Neural crest cell (in vitro differentiated cells): ENCODE data around the gene DOCK3. TPM values are rescaled to one million over a fixed set of nuclear protein-coding genes. Genes with fewer than 3 reads are reported as not detected.
"Not testable (repeated sequence)": the region's sequence is repeated elsewhere in the genome, so short reads cannot be mapped to it uniquely, and the experiment has no call there.

Experiments
- DNase-seq: peaks from one replicate; pipeline ENCODE4 v3.0.0; 2021; ENCODE audit warnings: low read depth, mixed read lengths, low spot score
- H3K27ac Mint-ChIP-seq: one replicate; pipeline ENCODE4 v1.8.0; 2021; ENCODE audit warnings: mild to moderate bottlenecking, mixed read lengths; ENCODE audit not compliant: unreplicated experiment
- H3K27me3 Mint-ChIP-seq: 2 replicates; pipeline ENCODE4 v1.8.0; 2021; ENCODE audit warnings: low read depth, mild to moderate bottlenecking, mixed read lengths
- H3K36me3 Mint-ChIP-seq: 2 replicates; pipeline ENCODE4 v1.8.0; 2021; ENCODE audit warnings: low read depth, mild to moderate bottlenecking, mixed read lengths
- H3K4me1 Mint-ChIP-seq: 2 replicates; pipeline ENCODE4 v1.8.0; 2021; ENCODE audit warnings: mixed read lengths
- H3K4me3 Mint-ChIP-seq: one replicate; pipeline ENCODE4 v1.8.0; 2021; ENCODE audit warnings: mild to moderate bottlenecking, mixed read lengths
- H3K9me3 Mint-ChIP-seq: 2 replicates; pipeline ENCODE4 v1.8.0; 2021; ENCODE audit warnings: mixed read lengths
- total RNA-seq: library from RNA; stranded (reverse); gene quantifications from 2 replicates; pipeline ENCODE4 v1.2.1, GENCODE V29; 2021
- TF ChIP-seq, protein P1 (sequence below): fragments of 200-600 bp; sonication (generic); conservative IDR thresholded peaks from 2 replicates; pipeline ENCODE4 v1.5.0; 2021; ENCODE audit warnings: antibody characterized with exemption, mild to moderate bottlenecking

Gene DOCK3
- total RNA-seq, 1 donor from 2014 or later, result 5.0 TPM

DNA sequence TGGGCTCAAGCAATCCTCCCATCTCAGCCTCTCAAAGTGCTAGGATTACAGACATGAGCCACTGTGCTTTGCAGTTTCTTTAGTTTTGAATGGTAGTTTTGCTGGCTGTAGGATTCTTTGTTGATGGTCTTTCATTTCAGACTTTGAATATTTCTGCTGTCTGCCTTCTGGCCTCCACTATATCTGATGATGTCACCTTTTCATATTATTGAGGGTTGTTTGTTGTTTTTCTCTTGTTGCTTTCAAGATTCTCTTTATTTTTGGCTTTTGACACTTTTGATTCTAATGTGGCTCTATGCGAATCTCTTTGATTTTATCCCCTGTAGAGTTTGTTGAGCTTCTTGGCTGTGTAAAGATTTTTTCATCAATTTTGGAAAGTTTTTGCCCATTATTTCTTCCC lies 631.4 kb downstream of the DOCK3 start:
- TF ChIP-seq, protein P1, sequence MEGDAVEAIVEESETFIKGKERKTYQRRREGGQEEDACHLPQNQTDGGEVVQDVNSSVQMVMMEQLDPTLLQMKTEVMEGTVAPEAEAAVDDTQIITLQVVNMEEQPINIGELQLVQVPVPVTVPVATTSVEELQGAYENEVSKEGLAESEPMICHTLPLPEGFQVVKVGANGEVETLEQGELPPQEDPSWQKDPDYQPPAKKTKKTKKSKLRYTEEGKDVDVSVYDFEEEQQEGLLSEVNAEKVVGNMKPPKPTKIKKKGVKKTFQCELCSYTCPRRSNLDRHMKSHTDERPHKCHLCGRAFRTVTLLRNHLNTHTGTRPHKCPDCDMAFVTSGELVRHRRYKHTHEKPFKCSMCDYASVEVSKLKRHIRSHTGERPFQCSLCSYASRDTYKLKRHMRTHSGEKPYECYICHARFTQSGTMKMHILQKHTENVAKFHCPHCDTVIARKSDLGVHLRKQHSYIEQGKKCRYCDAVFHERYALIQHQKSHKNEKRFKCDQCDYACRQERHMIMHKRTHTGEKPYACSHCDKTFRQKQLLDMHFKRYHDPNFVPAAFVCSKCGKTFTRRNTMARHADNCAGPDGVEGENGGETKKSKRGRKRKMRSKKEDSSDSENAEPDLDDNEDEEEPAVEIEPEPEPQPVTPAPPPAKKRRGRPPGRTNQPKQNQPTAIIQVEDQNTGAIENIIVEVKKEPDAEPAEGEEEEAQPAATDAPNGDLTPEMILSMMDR, result no peak
- Mint-ChIP-seq H3K4me3 (no peak overlapping the region), H3K4me1 (peaks cover 8% of the 10 kb centered on the region), H3K27ac (no peak overlapping the region), H3K27me3 (no peaks in the 10 kb centered on the region), H3K36me3 (peaks cover 36% of the 10 kb centered on the region), H3K9me3 (peaks cover 15% of the 10 kb centered on the region)
- no peak for DNase-seq

DNA sequence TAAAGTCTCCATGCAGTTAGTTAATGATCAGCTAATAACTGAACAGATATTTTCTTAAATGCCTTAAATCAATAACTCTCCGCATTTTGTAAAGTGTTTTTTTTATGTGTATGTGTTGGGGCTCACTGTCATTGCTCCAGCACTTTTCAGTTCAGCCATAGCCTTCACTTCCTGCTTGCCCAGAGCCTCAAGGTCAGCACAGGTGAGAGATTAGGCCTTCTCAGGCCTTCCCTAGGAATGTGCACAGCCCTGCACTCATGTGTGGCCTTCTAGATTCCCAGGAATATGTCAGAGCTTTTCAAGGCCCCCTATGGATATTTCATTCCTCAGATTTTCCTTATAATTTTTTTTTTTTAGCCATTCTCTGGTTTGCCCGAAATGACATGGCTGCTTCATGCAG lies 632.7 kb downstream of the DOCK3 start:
- Mint-ChIP-seq H3K27ac (no peak overlapping the region), H3K4me1 (peaks cover 8% of the 10 kb centered on the region), H3K9me3 (peaks cover 9% of the 10 kb centered on the region), H3K27me3 (no peaks in the 10 kb centered on the region), H3K36me3 (peaks cover 29% of the 10 kb centered on the region), H3K4me3 (no peak overlapping the region)
- DNase-seq, result no peak
- TF ChIP-seq, protein P1, result no peak

DNA sequence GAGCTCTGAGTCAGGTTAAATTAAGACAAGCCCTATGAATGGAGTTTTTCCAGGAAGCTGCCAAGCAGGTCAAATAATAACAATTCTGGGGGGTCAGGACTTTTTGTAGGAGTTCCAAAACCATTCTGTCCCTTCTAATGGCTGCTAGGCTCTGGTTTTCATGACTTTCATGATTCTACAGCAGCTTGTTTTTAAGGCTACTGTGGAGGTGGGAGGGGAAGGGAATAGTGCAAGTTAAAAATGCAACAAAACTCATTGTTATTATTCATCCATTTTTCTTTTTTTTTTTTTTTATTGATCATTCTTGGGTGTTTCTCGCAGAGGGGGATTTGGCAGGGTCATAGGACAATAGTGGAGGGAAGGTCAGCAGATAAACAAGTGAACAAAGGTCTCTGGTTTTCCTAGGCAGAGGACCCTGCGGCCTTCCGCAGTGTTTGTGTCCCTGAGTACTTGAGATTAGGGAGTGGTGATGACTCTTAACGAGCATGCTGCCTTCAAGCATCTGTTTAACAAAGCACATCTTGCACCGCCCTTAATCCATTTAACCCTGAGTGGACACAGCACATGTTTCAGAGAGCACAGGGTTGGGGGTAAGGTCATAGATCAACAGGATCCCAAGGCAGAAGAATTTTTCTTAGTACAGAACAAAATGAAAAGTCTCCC lies 633.3 kb downstream of the DOCK3 start:
- H3K27ac Mint-ChIP-seq, H3K27me3 Mint-ChIP-seq, H3K4me3 Mint-ChIP-seq, H3K9me3 Mint-ChIP-seq, DNase-seq, H3K4me1 Mint-ChIP-seq: not testable (repeated sequence)
- peaks cover 25% of the 10 kb centered on the region for H3K36me3 Mint-ChIP-seq

DNA sequence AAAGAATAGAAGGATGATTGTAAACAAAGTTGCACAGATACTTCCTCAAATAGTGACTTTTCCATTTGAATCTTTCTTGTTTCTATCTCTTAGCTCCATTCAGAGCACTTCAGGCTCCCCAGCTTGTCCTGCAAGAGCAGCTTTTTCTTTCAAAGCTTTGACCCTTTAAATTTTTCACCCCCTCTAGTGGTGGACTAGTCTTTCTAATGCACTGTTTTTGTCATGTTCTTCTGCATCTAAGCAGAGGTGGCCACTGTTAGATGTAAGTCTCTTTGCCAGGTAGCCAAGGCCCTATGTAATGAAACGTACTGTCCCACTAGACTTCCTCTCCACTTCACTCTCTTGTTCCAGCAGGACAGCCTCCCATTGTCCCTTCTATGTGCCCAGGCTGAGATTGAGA lies 636.3 kb downstream of the DOCK3 start:
- Mint-ChIP-seq H3K4me3 (no peak overlapping the region), H3K9me3 (peaks cover 6% of the 10 kb centered on the region), H3K27ac (no peak overlapping the region), H3K27me3 (no peaks in the 10 kb centered on the region), H3K36me3 (peaks cover 19% of the 10 kb centered on the region), H3K4me1 (peaks cover 4% of the 10 kb centered on the region)
- TF ChIP-seq, protein P1, result peak; percentile 56
- no peak for DNase-seq

DNA sequence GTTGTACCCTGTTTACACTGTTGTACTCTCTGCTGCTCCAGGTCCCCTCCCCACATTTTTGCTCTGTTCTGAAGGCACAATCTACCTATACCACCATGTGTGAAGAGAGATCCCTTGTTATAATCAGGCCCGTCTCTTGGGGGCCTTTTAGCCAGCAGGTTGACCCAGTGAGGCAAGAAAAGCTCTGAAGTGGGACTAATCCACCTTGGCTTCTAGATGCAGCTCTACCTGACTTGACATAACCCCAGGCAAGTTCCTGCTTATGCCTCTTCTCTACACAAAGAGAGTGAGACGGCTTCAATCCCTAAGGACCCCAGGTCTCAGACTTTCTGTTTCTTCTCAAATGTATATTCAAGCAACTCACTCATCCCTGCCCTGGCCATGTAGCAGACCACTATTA lies 653.5 kb downstream of the DOCK3 start:
- no peak overlapping the region for H3K4me3 Mint-ChIP-seq
- H3K27me3 Mint-ChIP-seq, result peaks cover 3% of the 10 kb centered on the region
- H3K36me3 Mint-ChIP-seq, result no peaks in the 10 kb centered on the region
- no peak overlapping the region for H3K27ac Mint-ChIP-seq
- peaks cover 2% of the 10 kb centered on the region for H3K9me3 Mint-ChIP-seq
- TF ChIP-seq, protein P1, result no peak
- no peaks in the 10 kb centered on the region for H3K4me1 Mint-ChIP-seq
- no peak for DNase-seq

DNA sequence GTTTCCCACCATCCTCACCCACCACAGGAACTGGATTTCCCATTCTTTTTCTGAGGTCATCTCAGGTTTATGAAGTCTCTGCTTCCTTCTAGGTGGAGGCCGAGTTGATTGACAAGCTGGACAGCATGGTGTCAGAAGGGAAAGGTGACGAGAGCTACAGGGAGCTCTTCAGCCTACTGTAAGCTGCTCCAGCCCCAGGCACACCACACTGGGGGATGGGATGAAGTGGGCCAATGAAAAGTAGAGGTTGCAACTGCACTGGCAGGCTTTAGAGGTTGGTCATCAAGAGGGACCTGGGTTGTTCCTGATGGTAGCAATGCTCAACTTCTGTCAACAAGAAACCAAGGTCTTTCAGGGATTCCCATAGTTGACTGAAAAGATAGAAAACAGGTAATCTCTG lies 655.3 kb downstream of the DOCK3 start:
- TF ChIP-seq, protein P1, result no peak
- no peaks in the 10 kb centered on the region for H3K27me3 Mint-ChIP-seq
- no peaks in the 10 kb centered on the region for H3K36me3 Mint-ChIP-seq
- no peak overlapping the region for H3K27ac Mint-ChIP-seq
- peaks cover 10% of the 10 kb centered on the region for H3K4me1 Mint-ChIP-seq
- peaks cover 2% of the 10 kb centered on the region for H3K9me3 Mint-ChIP-seq
- H3K4me3 Mint-ChIP-seq, result no peak overlapping the region
- no peak for DNase-seq
